ENCODE data around the gene ALDH1B1.

ALDH1B1 gene

DNA sequence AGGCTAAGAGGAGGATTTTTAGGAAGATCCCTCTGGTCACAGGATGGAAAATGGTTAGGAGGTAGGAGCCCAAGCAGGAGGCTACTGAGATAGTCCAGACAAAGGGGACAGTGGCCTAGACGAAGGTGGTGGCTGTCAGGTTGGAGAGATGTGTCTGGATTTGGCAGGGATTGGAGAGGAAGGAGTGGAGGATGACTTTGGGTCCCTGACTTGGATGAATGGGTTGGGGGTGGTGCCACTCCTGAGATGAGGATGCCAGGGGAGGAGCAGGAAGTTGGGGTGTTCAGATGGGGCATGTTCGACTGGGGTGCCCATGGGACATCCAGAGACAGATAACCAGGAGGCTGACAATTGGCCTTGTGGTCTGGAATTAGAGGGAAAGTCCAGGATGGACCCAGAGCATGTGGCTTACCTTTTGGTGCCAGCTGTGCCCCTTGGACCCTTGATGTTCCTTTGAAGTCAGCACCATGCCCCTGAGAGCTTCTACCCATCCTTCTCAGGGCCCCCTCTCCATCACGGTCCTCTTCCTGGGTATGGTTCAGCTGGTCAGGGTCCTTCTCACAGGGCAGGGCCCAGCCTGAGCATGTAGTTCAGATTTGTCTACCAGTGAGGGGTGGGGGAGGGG, 46.9 kb downstream of the ALDH1B1 start:
- 90% methylated on average over 2 of the region's 3 CpGs for WGBS (ENCODE audit: insufficient coverage)
- H3K4me1 ChIP-seq (ENCODE audit: control extremely low read depth in 1 of 4, control insufficient read depth in 4 of 4, insufficient read depth in 4 of 4, low read length in 3 of 4): peaks cover 0 to 24% (median 21%) of the 10 kb centered on the region in 4 experiments
- no peaks in the 10 kb centered on the region for H3K9me3 ChIP-seq (ENCODE audit: control extremely low read depth in 1 of 5, control insufficient read depth in 4 of 5, insufficient read depth in 2 of 5, low read depth in 1 of 5, low read length in 4 of 5)
- no peak for DNase-seq
- no peak overlapping the region for H3K27ac ChIP-seq (ENCODE audit: insufficient read depth in 1 of 2, low read depth in 1 of 2, low read length in 2 of 2, poor library complexity in 1 of 2, severe bottlenecking in 2 of 2)
- no peaks in the 10 kb centered on the region for H3K36me3 ChIP-seq (ENCODE audit: control insufficient read depth in 4 of 4, insufficient read depth in 4 of 4, low read length in 3 of 4)
- no peaks in the 10 kb centered on the region for H3K27me3 ChIP-seq (replicated peaks in 2 of 5; ENCODE audit: control insufficient read depth in 4 of 5, insufficient read depth in 5 of 5, low read length in 4 of 5)
- H3K4me3 ChIP-seq (ENCODE audit: control insufficient read depth in 1 of 7, extremely low read depth in 1 of 7, insufficient read depth in 4 of 7, low read depth in 2 of 7, low read length in 6 of 7): no peak overlapping the region
- ChIA-PET CTCF (interaction anchor here (3.5 kb wide), 1 partner anchor 7 kb away, joined by 16 read pairs; no protein-coding TSS in a partner anchor), POLR2A (no interaction called here)

DNA sequence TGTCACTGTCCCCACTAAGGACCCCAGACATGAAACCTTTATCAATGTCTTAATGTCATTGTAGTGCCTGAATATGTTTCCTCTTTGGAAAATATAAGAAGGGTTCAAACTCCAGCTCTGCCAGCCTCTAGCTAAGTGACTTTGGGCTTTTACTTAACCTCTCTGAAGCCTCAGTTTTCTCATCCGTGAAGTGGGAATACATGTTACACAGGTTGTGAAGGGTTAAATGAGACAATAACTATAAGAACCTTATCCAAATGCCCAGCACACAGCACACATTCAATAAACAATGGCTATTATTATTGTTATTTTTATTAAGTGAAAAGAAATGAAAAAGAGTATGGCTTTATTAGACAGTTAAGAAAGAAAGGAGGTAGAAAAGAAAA, 47.4 kb downstream of the ALDH1B1 start:
- Histone ChIP-seq H3K4me1 (ENCODE audit: control extremely low read depth in 1 of 4, control insufficient read depth in 4 of 4, insufficient read depth in 4 of 4, low read length in 3 of 4) (peaks cover 0 to 24% (median 21%) of the 10 kb centered on the region in 4 experiments), H3K27ac (ENCODE audit: insufficient read depth in 1 of 2, low read depth in 1 of 2, low read length in 2 of 2, poor library complexity in 1 of 2, severe bottlenecking in 2 of 2) (no peak overlapping the region), H3K27me3 (replicated peaks in 2 of 5; ENCODE audit: control insufficient read depth in 4 of 5, insufficient read depth in 5 of 5, low read length in 4 of 5) (no peaks in the 10 kb centered on the region), H3K9me3 (ENCODE audit: control extremely low read depth in 1 of 5, control insufficient read depth in 4 of 5, insufficient read depth in 2 of 5, low read depth in 1 of 5, low read length in 4 of 5) (no peaks in the 10 kb centered on the region), H3K36me3 (ENCODE audit: control insufficient read depth in 4 of 4, insufficient read depth in 4 of 4, low read length in 3 of 4) (no peaks in the 10 kb centered on the region), H3K4me3 (ENCODE audit: control insufficient read depth in 1 of 7, extremely low read depth in 1 of 7, insufficient read depth in 4 of 7, low read depth in 2 of 7, low read length in 6 of 7) (no peak overlapping the region)
- DNase-seq: no peak
- POLR2A ChIA-PET: no interaction called here
- WGBS (ENCODE audit: insufficient coverage): no CpG with 5 or more reads among the region's 1 CpG
- CTCF ChIA-PET: interaction anchor here (2.0 to 3.5 kb wide), 2 partner anchors 7 to 21 kb away, joined by 5 to 16 read pairs; no protein-coding TSS in a partner anchor

DNA sequence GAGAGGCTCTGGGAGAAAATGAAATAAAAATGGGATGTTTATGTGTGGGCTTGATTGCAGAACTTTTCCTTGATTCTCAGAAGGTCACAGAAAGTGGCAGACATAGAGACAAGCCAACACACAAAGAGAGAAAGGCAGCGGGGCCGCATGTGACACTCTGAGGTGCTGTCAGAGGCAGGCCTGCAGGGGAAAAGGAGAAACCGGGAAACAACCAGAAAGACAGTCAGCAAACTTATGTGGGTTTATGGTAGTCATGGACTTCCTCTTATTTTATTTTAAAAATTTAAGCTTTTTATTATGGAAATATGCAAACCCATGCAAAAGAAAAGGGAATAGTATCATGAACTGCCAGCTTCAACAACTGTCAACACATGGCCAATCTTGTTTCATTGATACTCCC, 48.0 kb downstream of the ALDH1B1 start:
- H3K4me1 ChIP-seq (ENCODE audit: control extremely low read depth in 1 of 4, control insufficient read depth in 4 of 4, insufficient read depth in 4 of 4, low read length in 3 of 4): peaks cover 0 to 30% (median 26%) of the 10 kb centered on the region in 4 experiments
- peak in 2 of 3 donors; percentile 77 to 83 for DNase-seq
- ChIA-PET CTCF (interaction anchor here (2.0 to 3.5 kb wide), 2 partner anchors 8 to 22 kb away, joined by 5 to 16 read pairs; no protein-coding TSS in a partner anchor), POLR2A (no interaction called here)
- H3K27ac ChIP-seq (ENCODE audit: insufficient read depth in 1 of 2, low read depth in 1 of 2, low read length in 2 of 2, poor library complexity in 1 of 2, severe bottlenecking in 2 of 2): no peak overlapping the region
- no peaks in the 10 kb centered on the region for H3K27me3 ChIP-seq (replicated peaks in 2 of 5; ENCODE audit: control insufficient read depth in 4 of 5, insufficient read depth in 5 of 5, low read length in 4 of 5)
- H3K4me3 ChIP-seq (ENCODE audit: control insufficient read depth in 1 of 7, extremely low read depth in 1 of 7, insufficient read depth in 4 of 7, low read depth in 2 of 7, low read length in 6 of 7): no peak overlapping the region
- H3K9me3 ChIP-seq (ENCODE audit: control extremely low read depth in 1 of 5, control insufficient read depth in 4 of 5, insufficient read depth in 2 of 5, low read depth in 1 of 5, low read length in 4 of 5): no peaks in the 10 kb centered on the region
- WGBS (ENCODE audit: insufficient coverage): 8% methylated on average over 2 of the region's 3 CpGs
- H3K36me3 ChIP-seq (ENCODE audit: control insufficient read depth in 4 of 4, insufficient read depth in 4 of 4, low read length in 3 of 4): no peaks in the 10 kb centered on the region

DNA sequence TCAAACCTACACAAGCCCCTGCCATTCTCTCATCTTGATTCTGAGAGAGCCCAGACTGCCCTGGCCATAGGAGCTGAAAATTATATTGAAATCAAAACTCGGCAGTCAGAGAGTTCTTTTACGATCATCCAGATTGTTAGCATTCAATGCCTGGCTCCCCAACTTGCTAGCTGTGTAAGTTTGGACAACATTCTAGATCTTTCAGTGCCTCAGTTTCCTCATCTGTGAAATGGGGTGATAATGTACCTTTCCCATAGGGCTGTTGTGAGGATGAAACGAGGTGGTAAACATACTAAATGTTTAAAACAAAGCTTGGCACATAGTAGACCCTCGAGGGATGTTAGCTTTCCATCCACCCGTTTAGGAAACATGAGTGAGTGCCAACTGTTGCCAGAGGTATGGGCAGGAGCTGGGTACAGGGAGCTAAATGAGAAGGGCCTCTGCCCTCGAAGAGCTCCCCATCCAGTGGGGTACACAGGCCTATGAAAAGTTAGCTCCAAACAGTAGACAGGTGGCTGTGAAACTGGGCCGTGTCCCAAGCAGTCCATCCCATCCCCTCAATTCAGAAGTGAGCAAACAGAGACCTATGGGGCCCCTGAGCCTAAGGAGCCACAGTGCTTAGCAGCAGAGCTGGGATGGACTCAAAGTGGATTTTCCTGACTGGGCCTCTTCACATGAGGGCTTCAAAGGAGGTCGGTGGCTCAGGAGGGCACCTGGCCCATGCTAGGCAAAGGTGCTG, 49.0 kb downstream of the ALDH1B1 start:
- DNase-seq: no peak
- ChIA-PET POLR2A (interaction anchor here (0.6 kb wide), 1 partner anchor 36 kb away, joined by 3 read pairs; no protein-coding TSS in a partner anchor), CTCF (interaction anchor here (2.0 to 3.5 kb wide), 2 partner anchors 9 to 23 kb away, joined by 5 to 16 read pairs; no protein-coding TSS in a partner anchor)
- Histone ChIP-seq H3K9me3 (ENCODE audit: control extremely low read depth in 1 of 5, control insufficient read depth in 4 of 5, insufficient read depth in 2 of 5, low read depth in 1 of 5, low read length in 4 of 5) (no peaks in the 10 kb centered on the region), H3K27ac (ENCODE audit: insufficient read depth in 1 of 2, low read depth in 1 of 2, low read length in 2 of 2, poor library complexity in 1 of 2, severe bottlenecking in 2 of 2) (no peak overlapping the region), H3K4me1 (ENCODE audit: control extremely low read depth in 1 of 4, control insufficient read depth in 4 of 4, insufficient read depth in 4 of 4, low read length in 3 of 4) (peaks cover 0 to 32% (median 27%) of the 10 kb centered on the region in 4 experiments), H3K27me3 (replicated peaks in 2 of 5; ENCODE audit: control insufficient read depth in 4 of 5, insufficient read depth in 5 of 5, low read length in 4 of 5) (no peaks in the 10 kb centered on the region), H3K36me3 (ENCODE audit: control insufficient read depth in 4 of 4, insufficient read depth in 4 of 4, low read length in 3 of 4) (no peaks in the 10 kb centered on the region), H3K4me3 (ENCODE audit: control insufficient read depth in 1 of 7, extremely low read depth in 1 of 7, insufficient read depth in 4 of 7, low read depth in 2 of 7, low read length in 6 of 7) (no peak overlapping the region)
- 93% methylated on average over 7 of the region's 8 CpGs for WGBS (ENCODE audit: insufficient coverage)

DNA sequence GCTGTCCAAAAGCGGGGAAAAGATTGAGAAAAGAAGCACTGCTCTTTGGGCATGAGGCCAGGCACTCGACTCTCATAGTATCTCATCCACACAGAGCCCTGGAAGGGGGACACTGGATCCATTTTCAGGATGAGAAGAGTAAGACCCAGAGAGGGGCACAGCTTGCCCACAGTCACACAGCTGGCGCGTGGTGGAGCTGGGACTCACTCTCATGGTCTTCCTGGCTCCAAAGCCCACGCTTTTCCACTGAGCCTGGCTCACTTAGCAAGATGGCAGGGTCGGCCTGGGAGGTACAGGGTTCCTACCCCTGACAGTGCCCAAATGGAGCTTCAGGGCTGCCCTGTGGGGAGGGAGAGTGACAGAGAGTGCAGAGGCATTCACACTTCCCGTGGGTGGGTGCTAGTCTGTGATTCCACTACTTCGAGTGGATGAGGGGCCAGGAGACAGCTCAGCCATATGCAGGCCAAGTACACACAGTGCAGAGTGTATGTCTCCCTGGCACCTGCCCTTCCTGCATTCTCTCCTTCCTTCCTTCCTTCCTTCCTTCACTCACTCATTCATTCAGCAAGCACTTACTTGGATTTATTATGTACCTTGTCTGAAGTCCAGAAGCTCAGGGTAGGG, 50.1 kb downstream of the ALDH1B1 start:
- no peak for DNase-seq
- ChIA-PET POLR2A (no interaction called here), CTCF (interaction anchor here (3.5 kb wide), 1 partner anchor 10 kb away, joined by 16 read pairs; no protein-coding TSS in a partner anchor)
- H3K27me3 ChIP-seq (replicated peaks in 2 of 5; ENCODE audit: control insufficient read depth in 4 of 5, insufficient read depth in 5 of 5, low read length in 4 of 5): no peaks in the 10 kb centered on the region
- H3K27ac ChIP-seq (ENCODE audit: insufficient read depth in 1 of 2, low read depth in 1 of 2, low read length in 2 of 2, poor library complexity in 1 of 2, severe bottlenecking in 2 of 2): no peak overlapping the region
- peaks cover 0 to 25% (median 22%) of the 10 kb centered on the region in 4 experiments for H3K4me1 ChIP-seq (ENCODE audit: control extremely low read depth in 1 of 4, control insufficient read depth in 4 of 4, insufficient read depth in 4 of 4, low read length in 3 of 4)
- WGBS (ENCODE audit: insufficient coverage): 90% methylated on average over 8 of the region's 8 CpGs
- no peaks in the 10 kb centered on the region for H3K36me3 ChIP-seq (ENCODE audit: control insufficient read depth in 4 of 4, insufficient read depth in 4 of 4, low read length in 3 of 4)
- H3K9me3 ChIP-seq (ENCODE audit: control extremely low read depth in 1 of 5, control insufficient read depth in 4 of 5, insufficient read depth in 2 of 5, low read depth in 1 of 5, low read length in 4 of 5): no peaks in the 10 kb centered on the region
- no peak overlapping the region for H3K4me3 ChIP-seq (ENCODE audit: control insufficient read depth in 1 of 7, extremely low read depth in 1 of 7, insufficient read depth in 4 of 7, low read depth in 2 of 7, low read length in 6 of 7)

DNA sequence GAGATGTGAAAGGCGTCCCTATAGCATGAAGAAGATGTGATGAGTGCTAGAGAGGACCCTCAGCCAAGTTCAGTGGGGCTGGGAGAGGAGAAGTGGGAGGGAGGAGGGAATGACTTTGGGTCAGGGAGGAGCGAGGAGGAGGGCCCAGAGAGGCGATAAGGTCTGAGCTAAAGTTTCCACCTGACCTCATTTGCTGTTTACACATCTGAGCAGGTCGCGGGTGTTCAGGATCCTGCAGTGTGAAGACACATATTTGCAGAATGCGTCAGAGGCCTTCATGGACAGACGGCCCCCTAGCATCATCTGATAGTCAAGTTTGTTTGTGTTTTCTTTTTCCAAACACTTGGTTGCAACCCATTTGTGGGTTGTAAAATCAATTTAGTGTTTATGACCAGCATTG, 50.7 kb downstream of the ALDH1B1 start:
- ChIA-PET POLR2A (no interaction called here), CTCF (interaction anchor here (3.5 kb wide), 1 partner anchor 11 kb away, joined by 16 read pairs; no protein-coding TSS in a partner anchor)
- Histone ChIP-seq H3K9me3 (ENCODE audit: control extremely low read depth in 1 of 5, control insufficient read depth in 4 of 5, insufficient read depth in 2 of 5, low read depth in 1 of 5, low read length in 4 of 5) (no peaks in the 10 kb centered on the region), H3K27me3 (replicated peaks in 2 of 5; ENCODE audit: control insufficient read depth in 4 of 5, insufficient read depth in 5 of 5, low read length in 4 of 5) (no peaks in the 10 kb centered on the region), H3K4me3 (ENCODE audit: control insufficient read depth in 1 of 7, extremely low read depth in 1 of 7, insufficient read depth in 4 of 7, low read depth in 2 of 7, low read length in 6 of 7) (no peak overlapping the region), H3K36me3 (ENCODE audit: control insufficient read depth in 4 of 4, insufficient read depth in 4 of 4, low read length in 3 of 4) (no peaks in the 10 kb centered on the region), H3K4me1 (ENCODE audit: control extremely low read depth in 1 of 4, control insufficient read depth in 4 of 4, insufficient read depth in 4 of 4, low read length in 3 of 4) (peaks cover 0 to 23% (median 17%) of the 10 kb centered on the region in 4 experiments), H3K27ac (ENCODE audit: insufficient read depth in 1 of 2, low read depth in 1 of 2, low read length in 2 of 2, poor library complexity in 1 of 2, severe bottlenecking in 2 of 2) (no peak overlapping the region)
- 95% methylated on average over 6 of the region's 7 CpGs for WGBS (ENCODE audit: insufficient coverage)
- DNase-seq: no peak
